Naive B cell (primary cell): ENCODE results near the gene RBFA. TPM values are rescaled to one million over a fixed set of nuclear protein-coding genes. Genes with fewer than 3 reads are reported as not detected.
A peak's percentile ranks its signal among the peaks of the same experiment; 100 is the strongest.
"Not testable (repeated sequence)": the region's sequence is repeated elsewhere in the genome, so short reads cannot be mapped to it uniquely, and the experiment has no call there.

Source experiments
- ATAC-seq, 2 donors: fragments of 150-1000 bp; cut with Tn5 transposase; 2 replicates each; pipeline ENCODE4 v1.10.0; 2021; ENCODE audit warnings: low read depth in 2 of 2, mild to moderate bottlenecking in 2 of 2, moderate library complexity in 2 of 2
- DNase-seq: peaks from one replicate; pipeline ENCODE4 v3.0.0; 2022
- H3K27ac Mint-ChIP-seq, 6 donors: one replicate each; pipeline ENCODE4 v1.8.0; 2020 to 2022; ENCODE audit warnings: mild to moderate bottlenecking in 6 of 6, mixed read lengths in 6 of 6, moderate library complexity in 5 of 6, inconsistent platforms in 2 of 6
- H3K27me3 Mint-ChIP-seq, 3 donors: one replicate each; pipeline ENCODE4 v1.8.0; 2021 to 2022; ENCODE audit warnings: mixed read lengths in 3 of 3, mild to moderate bottlenecking in 1 of 3
- H3K36me3 Mint-ChIP-seq, 2 donors: one replicate each; pipeline ENCODE4 v1.8.0; 2020 to 2022; ENCODE audit warnings: mixed read lengths in 2 of 2, inconsistent platforms in 1 of 2, mild to moderate bottlenecking in 1 of 2
- H3K4me1 Mint-ChIP-seq, 3 donors: one replicate each; pipeline ENCODE4 v1.8.0; 2020 to 2022; ENCODE audit warnings: mixed read lengths in 3 of 3, inconsistent platforms in 1 of 3, mild to moderate bottlenecking in 1 of 3, moderate library complexity in 1 of 3
- H3K4me3 Mint-ChIP-seq, 8 donors: one replicate each; pipeline ENCODE4 v1.8.0; 2020 to 2022; ENCODE audit warnings: mild to moderate bottlenecking in 8 of 8, mixed read lengths in 8 of 8, moderate library complexity in 8 of 8, inconsistent platforms in 2 of 8
- H3K9me3 Mint-ChIP-seq, 7 donors: one replicate each; pipeline ENCODE4 v1.8.0; 2020 to 2022; ENCODE audit warnings: mixed read lengths in 7 of 7, mild to moderate bottlenecking in 5 of 7, inconsistent platforms in 2 of 7, moderate library complexity in 1 of 7
- polyA plus RNA-seq, 6 donors: library from polyadenylated mRNA; unstranded; fragments of 300-500 nt; fragmentation: Illumina TruSeq; gene quantifications; one replicate each; pipeline ENCODE4 v1.2.3, GENCODE V29; 2021; ENCODE audit warnings: low read depth in 6 of 6

The RBFA gene
- polyA plus RNA-seq, 6 donors from 2014 or later = 6.5 to 18.4 (median 17.1) TPM

DNA sequence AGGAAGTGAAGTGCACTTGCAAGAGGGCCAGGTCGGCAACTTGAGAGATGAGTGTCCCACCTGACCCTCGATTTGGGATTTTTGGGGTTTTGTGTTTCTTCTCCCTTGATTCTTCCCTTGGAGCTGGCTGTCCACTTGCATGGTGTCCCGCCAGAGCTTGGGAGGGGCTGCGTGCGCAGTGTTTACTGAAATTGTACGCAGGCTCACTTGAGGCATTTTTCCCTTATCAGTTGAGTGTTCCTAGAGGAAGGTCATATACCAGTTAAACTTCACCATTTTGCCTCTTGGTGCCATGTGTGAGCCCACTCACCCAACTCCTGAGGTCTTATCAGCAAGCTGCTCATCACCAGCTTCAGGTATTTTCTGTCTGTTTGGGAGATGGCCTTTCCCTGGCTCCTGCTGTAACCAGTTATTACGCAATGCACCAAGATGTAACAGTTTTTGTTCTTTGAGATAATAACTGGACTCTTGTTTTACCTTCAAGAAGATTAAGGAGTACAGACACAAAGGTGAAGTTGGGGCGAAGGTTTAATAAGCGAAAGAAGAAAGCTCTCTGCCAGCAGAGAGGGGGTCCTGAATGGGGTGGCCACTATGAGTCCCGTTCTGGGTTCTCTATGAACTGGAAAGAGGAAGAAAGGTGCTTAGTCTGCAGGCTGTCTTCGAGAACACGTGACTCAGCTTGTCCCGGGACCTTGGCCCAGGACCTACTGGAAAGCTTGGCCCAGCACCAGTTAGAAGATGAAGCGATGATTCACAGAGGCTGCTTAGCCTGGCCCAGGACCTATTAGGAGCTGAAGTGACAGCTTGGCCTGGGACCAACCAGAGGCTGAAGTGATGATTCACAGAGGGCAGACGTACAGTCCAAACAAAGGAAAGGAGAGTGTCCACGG, 24.3 kb upstream of the RBFA start:
- Mint-ChIP-seq H3K36me3 (peaks cover 7 to 48% of the 10 kb centered on the region in 2 donors), H3K27ac (no peak overlapping the region), H3K27me3 (no peaks in the 10 kb centered on the region), H3K4me3 (no peak overlapping the region), H3K4me1 (no peaks in the 10 kb centered on the region), H3K9me3 (peaks cover 16 to 55% (median 38%) of the 10 kb centered on the region in 7 donors)
- ATAC-seq (no peak), DNase-seq (no peak)

GRCh38 chr18:80010551-80010906, 23.7 kb upstream of the RBFA start:
- Mint-ChIP-seq H3K36me3 (peaks cover 7 to 48% of the 10 kb centered on the region in 2 donors), H3K4me3 (no peak overlapping the region), H3K4me1 (no peaks in the 10 kb centered on the region), H3K27ac (no peak overlapping the region), H3K27me3 (no peaks in the 10 kb centered on the region), H3K9me3 (peaks cover 15 to 55% (median 38%) of the 10 kb centered on the region in 7 donors)
- DNase-seq (no peak), ATAC-seq (no peak)

GRCh38 chr18:80011496-80012137, 22.6 kb upstream of the RBFA start:
- H3K4me1 Mint-ChIP-seq, H3K27ac Mint-ChIP-seq, ATAC-seq, DNase-seq, H3K27me3 Mint-ChIP-seq, H3K4me3 Mint-ChIP-seq: not testable (repeated sequence)
- Mint-ChIP-seq H3K36me3 (peaks cover 7 to 44% of the 10 kb centered on the region in 2 donors), H3K9me3 (peaks cover 15 to 55% (median 38%) of the 10 kb centered on the region in 7 donors)

DNA sequence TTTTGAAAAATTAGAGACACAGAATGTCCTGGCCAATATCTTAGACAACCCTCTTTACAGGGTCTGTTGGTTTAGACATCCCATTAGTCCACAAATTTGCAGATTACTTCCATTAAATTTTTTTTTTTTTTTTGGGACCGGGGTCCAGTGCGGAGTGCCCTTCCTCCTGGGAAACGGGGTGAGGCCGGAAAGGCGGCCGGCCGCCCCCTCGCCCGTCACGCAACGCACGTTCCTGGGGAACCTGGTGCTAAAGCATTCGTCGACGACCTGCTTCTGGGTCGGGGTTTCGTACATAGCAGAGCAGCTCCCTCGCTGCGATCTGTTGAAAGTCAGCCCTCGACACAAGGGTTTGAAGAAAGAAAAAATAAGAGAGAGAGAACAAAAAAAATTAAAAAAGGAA, 21.5 kb upstream of the RBFA start:
- Mint-ChIP-seq H3K36me3 (peaks cover 7 to 33% of the 10 kb centered on the region in 2 donors), H3K4me3 (no peak overlapping the region), H3K9me3 (peaks cover 10 to 51% (median 31%) of the 10 kb centered on the region in 7 donors), H3K27me3 (no peaks in the 10 kb centered on the region), H3K4me1 (no peaks in the 10 kb centered on the region), H3K27ac (no peak overlapping the region)
- no peak for DNase-seq
- ATAC-seq = no peak

DNA sequence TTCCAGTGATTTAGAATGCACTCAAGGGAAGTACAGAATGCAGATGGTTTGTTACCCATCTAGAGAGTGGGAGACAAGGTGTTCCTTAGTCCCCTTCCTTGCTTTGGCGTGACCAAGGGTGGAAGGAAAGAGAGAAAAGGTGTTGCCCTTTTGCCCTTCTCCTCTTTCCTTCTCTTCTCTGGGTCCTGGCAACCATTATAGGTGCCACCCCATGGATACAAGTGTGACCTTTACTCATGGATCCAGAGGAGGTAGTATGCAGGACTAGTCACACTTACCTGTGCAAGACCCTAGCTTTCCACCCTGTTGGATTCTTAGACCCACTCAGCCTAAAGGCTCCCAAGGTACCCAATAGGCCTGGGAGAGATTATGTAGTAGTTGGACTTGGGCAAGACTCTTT, 11.6 kb upstream of the RBFA start:
- ATAC-seq (no peak), DNase-seq (no peak)
- H3K9me3 Mint-ChIP-seq = peaks cover 23 to 93% (median 85%) of the 10 kb centered on the region in 7 donors
- H3K27me3 Mint-ChIP-seq = no peaks in the 10 kb centered on the region
- peak overlapping the region in 2 of 6 donors; percentile 30 to 92 for H3K27ac Mint-ChIP-seq
- H3K4me1 Mint-ChIP-seq = no peaks in the 10 kb centered on the region
- H3K36me3 Mint-ChIP-seq = peaks cover 32 to 62% of the 10 kb centered on the region in 2 donors
- H3K4me3 Mint-ChIP-seq = peak overlapping the region in 1 of 8 donors; percentile 33

DNA sequence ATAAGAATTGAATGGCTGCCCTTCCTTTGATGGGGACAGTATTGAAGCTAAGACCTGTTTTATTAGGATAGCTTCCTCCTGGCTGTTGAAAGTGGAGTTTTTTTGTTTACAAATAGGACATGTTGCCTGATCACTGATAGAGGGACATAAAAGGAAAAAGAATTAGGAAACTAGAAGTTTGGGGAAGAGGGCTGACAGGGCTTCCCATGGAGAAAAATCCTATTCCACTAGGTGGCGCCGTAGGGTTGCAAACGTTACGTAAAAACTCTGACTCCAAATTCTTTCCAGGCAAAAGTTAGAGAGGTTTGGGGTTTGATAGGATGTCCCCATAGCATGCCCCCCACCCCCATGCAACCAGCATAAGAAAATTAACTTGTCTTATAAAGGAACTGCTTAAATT, 11.1 kb upstream of the RBFA start:
- Mint-ChIP-seq H3K4me3 (peak overlapping the region in 1 of 8 donors; percentile 33), H3K9me3 (peaks cover 21 to 92% (median 81%) of the 10 kb centered on the region in 7 donors), H3K27ac (peak overlapping the region in 1 of 6 donors; percentile 56), H3K4me1 (no peaks in the 10 kb centered on the region), H3K36me3 (peaks cover 32 to 58% of the 10 kb centered on the region in 2 donors), H3K27me3 (no peaks in the 10 kb centered on the region)
- DNase-seq (no peak), ATAC-seq (no peak)

GRCh38 chr18:80026363-80026762, 7.9 kb upstream of the RBFA start:
- no peak overlapping the region for H3K4me3 Mint-ChIP-seq
- peaks cover 30 to 45% of the 10 kb centered on the region in 2 donors for H3K36me3 Mint-ChIP-seq
- H3K27ac Mint-ChIP-seq = no peak overlapping the region
- H3K9me3 Mint-ChIP-seq = peaks cover 13 to 87% (median 70%) of the 10 kb centered on the region in 7 donors
- ATAC-seq (no peak), DNase-seq (no peak)
- no peaks in the 10 kb centered on the region for H3K4me1 Mint-ChIP-seq
- H3K27me3 Mint-ChIP-seq = no peaks in the 10 kb centered on the region

GRCh38 chr18:80027719-80028118, 6.5 kb upstream of the RBFA start:
- Mint-ChIP-seq H3K9me3 (peaks cover 13 to 76% (median 59%) of the 10 kb centered on the region in 7 donors), H3K36me3 (peaks cover 30 to 36% of the 10 kb centered on the region in 2 donors)
- not testable (repeated sequence) for ATAC-seq, H3K27me3 Mint-ChIP-seq, DNase-seq, H3K4me1 Mint-ChIP-seq, H3K27ac Mint-ChIP-seq, H3K4me3 Mint-ChIP-seq

- no peaks in the 10 kb centered on the region for H3K27me3 Mint-ChIP-seq
- peak overlapping the region in 1 of 8 donors; percentile 39 for H3K4me3 Mint-ChIP-seq
- peaks cover 26 to 34% of the 10 kb centered on the region in 2 donors for H3K36me3 Mint-ChIP-seq
- peaks cover 13 to 64% (median 45%) of the 10 kb centered on the region in 7 donors for H3K9me3 Mint-ChIP-seq
- DNase-seq = no peak
- no peak for ATAC-seq
- H3K27ac Mint-ChIP-seq = peak overlapping the region in 1 of 6 donors; percentile 8
- peaks cover 8 to 12% (median 9%) of the 10 kb centered on the region in 3 donors for H3K4me1 Mint-ChIP-seq
Observed at GRCh38 chr18:80029690-80030089, 4.5 kb upstream of the RBFA start.

- H3K27me3 Mint-ChIP-seq = no peaks in the 10 kb centered on the region
- peak overlapping the region; percentile 90 to 100 (median 99) for H3K27ac Mint-ChIP-seq
- peaks cover 13 to 14% of the 10 kb centered on the region in 2 donors for H3K36me3 Mint-ChIP-seq
- peak overlapping the region; percentile 74 to 97 (median 95) for H3K4me3 Mint-ChIP-seq
- peaks cover 19 to 34% (median 21%) of the 10 kb centered on the region in 3 donors for H3K4me1 Mint-ChIP-seq
- DNase-seq = peak; percentile 92
- peaks cover 3 to 30% (median 15%) of the 10 kb centered on the region in 7 donors for H3K9me3 Mint-ChIP-seq
- ATAC-seq = peak; percentile 65
Observed at GRCh38 chr18:80033181-80034067, 810 bp upstream of the RBFA start.

DNA sequence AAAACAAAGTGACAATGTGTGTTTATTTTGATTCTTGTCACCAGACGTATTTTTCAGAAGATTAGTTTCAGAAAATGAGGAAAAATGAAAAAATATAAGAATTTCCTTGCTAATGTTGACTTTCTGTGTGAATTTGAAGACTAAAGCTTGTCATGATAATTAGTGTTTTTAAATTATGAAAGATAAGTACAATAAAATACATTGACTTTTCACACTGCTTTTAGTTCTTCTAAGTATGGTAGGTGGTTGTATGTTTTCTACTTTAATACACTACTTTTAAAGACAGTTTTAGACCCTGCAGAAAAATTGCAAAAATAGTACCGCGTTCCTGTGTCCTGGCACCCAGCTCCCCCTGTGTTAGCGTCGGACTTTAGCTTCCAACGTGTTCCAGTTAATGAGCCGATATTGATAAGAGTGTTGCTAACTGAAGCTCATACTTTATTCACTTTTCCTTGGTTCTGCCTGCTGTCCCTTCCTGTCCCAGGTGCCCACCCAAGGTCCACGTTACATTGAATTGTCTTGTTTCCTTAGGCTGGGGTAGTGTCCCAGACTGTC, 695 bp downstream of the RBFA start:
- ATAC-seq = no peak
- no peaks in the 10 kb centered on the region for H3K27me3 Mint-ChIP-seq
- peaks cover 10 to 14% of the 10 kb centered on the region in 2 donors for H3K36me3 Mint-ChIP-seq
- no peak for DNase-seq
- peaks cover 3 to 18% (median 5%) of the 10 kb centered on the region in 7 donors for H3K9me3 Mint-ChIP-seq
- peak overlapping the region; percentile 74 to 97 (median 95) for H3K4me3 Mint-ChIP-seq
- peaks cover 19 to 34% (median 21%) of the 10 kb centered on the region in 3 donors for H3K4me1 Mint-ChIP-seq
- H3K27ac Mint-ChIP-seq = peak overlapping the region; percentile 84 to 100 (median 96)

- Mint-ChIP-seq H3K27ac (peak overlapping the region in 1 of 6 donors; percentile 90), H3K9me3 (peaks cover 0 to 16% (median 5%) of the 10 kb centered on the region in 7 donors), H3K4me3 (peak overlapping the region in 7 of 8 donors; percentile 4 to 94 (median 38)), H3K27me3 (no peaks in the 10 kb centered on the region), H3K36me3 (peaks cover 10 to 14% of the 10 kb centered on the region in 2 donors), H3K4me1 (peaks cover 19 to 34% (median 21%) of the 10 kb centered on the region in 3 donors)
- no peak for DNase-seq
- ATAC-seq = no peak
Observed at GRCh38 chr18:80035997-80036396, 1.8 kb downstream of the RBFA start.
